ENCODE data around the gene CCDC87. TPM values are rescaled to one million over a fixed set of nuclear protein-coding genes. Genes with fewer than 3 reads are reported as not detected.
"Not testable (repeated sequence)": the region's sequence is repeated elsewhere in the genome, so short reads cannot be mapped to it uniquely, and the experiment has no call there.

CCDC87 gene
- total and polyA plus RNA-seq, 8 donors = 0.07 to 0.44 (median 0.11) TPM

GRCh38 chr11:66591175-66591574, 1.7 kb downstream of the CCDC87 start:
- Histone ChIP-seq H3K27ac (no peak overlapping the region), H3K9me3 (no peaks in the 10 kb centered on the region), H3K36me3 (no peaks in the 10 kb centered on the region), H3K4me1 (peaks cover 17 to 35% of the 10 kb centered on the region in 2 donors), H3K4me3 (no peak overlapping the region), H3K27me3 (no peaks in the 10 kb centered on the region)
- intact Hi-C loops (cut with DNase I) = no loop called here
- DNase-seq (no peak), ATAC-seq (no peak)
- no peak for TF ChIP-seq CTCF (IDR thresholded peaks at IDR 0.05)

- no peaks in the 10 kb centered on the region for H3K27me3 ChIP-seq
- peak in 1 of 4 donors; percentile 34 for DNase-seq
- intact Hi-C loops (cut with DNase I) = loop anchor here in 1 of 2 donors (10.0 kb wide), 1 partner anchor 95 kb away; no protein-coding TSS in a partner anchor
- no peaks in the 10 kb centered on the region for H3K9me3 ChIP-seq
- H3K27ac ChIP-seq = no peak overlapping the region
- no peak for ATAC-seq
- no peak overlapping the region for H3K4me3 ChIP-seq
- no peak for TF ChIP-seq CTCF (IDR thresholded peaks at IDR 0.05)
- H3K36me3 ChIP-seq = no peaks in the 10 kb centered on the region
- H3K4me1 ChIP-seq = peaks cover 9 to 25% of the 10 kb centered on the region in 2 donors
These were observed 2.7 kb downstream of the CCDC87 start for GRCh38 chr11:66589996-66590675.

- not testable (repeated sequence) for DNase-seq, ATAC-seq, H3K4me3 ChIP-seq
These were observed 3.5 kb downstream of the CCDC87 start for GRCh38 chr11:66589315-66589714.

GRCh38 chr11:66586136-66586535, 6.7 kb downstream of the CCDC87 start:
- peaks cover 0 to 11% of the 10 kb centered on the region in 2 donors for H3K9me3 ChIP-seq
- no peak overlapping the region for H3K27ac ChIP-seq
- TF ChIP-seq CTCF (IDR thresholded peaks at IDR 0.05) = no peak
- intact Hi-C loops (cut with DNase I) = loop anchor here in 1 of 2 donors (10.0 kb wide), 1 partner anchor 99 kb away; no protein-coding TSS in a partner anchor
- H3K36me3 ChIP-seq = no peaks in the 10 kb centered on the region
- no peaks in the 10 kb centered on the region for H3K27me3 ChIP-seq
- ATAC-seq = no peak
- DNase-seq = no peak
- H3K4me3 ChIP-seq = no peak overlapping the region
- H3K4me1 ChIP-seq = no peaks in the 10 kb centered on the region

More at GRCh38 chr11:66589315-66589714, 3.5 kb downstream of the CCDC87 start:
- not testable (repeated sequence) for H3K9me3 ChIP-seq, H3K27me3 ChIP-seq, H3K27ac ChIP-seq, H3K36me3 ChIP-seq
- intact Hi-C loops (cut with DNase I) = loop anchor here in 1 of 2 donors (10.0 kb wide), 1 partner anchor 95 kb away; no protein-coding TSS in a partner anchor
- H3K4me1 ChIP-seq = peaks cover 5 to 17% of the 10 kb centered on the region in 2 donors

- peak in 1 of 4 donors; percentile 3 for DNase-seq
- H3K27me3 ChIP-seq, H3K4me1 ChIP-seq, ATAC-seq, H3K4me3 ChIP-seq, H3K36me3 ChIP-seq, H3K27ac ChIP-seq: not testable (repeated sequence)
- intact Hi-C loops (cut with DNase I) = loop anchor here in 1 of 2 donors (10.0 kb wide), 1 partner anchor 99 kb away; no protein-coding TSS in a partner anchor
- H3K9me3 ChIP-seq = peaks cover 0 to 11% of the 10 kb centered on the region in 2 donors
These were observed 7.4 kb downstream of the CCDC87 start for GRCh38 chr11:66585447-66585846.

- not testable (repeated sequence) for H3K27me3 ChIP-seq, DNase-seq, H3K27ac ChIP-seq, H3K36me3 ChIP-seq, H3K4me1 ChIP-seq, ATAC-seq, H3K4me3 ChIP-seq
- peaks cover 0 to 11% of the 10 kb centered on the region in 2 donors for H3K9me3 ChIP-seq
- intact Hi-C loops (cut with DNase I) = loop anchor here in 1 of 2 donors (10.0 kb wide), 1 partner anchor 102 kb away; no protein-coding TSS in a partner anchor
These were observed 10.2 kb downstream of the CCDC87 start for GRCh38 chr11:66582565-66583147.
